Nephron (organoid): Measurements from ENCODE around the gene WDR64.

ENCODE experiments used
- H3K27ac Mint-ChIP-seq, 3 experiments: 2 replicates each; pipeline ENCODE4 v1.8.0; 2020; ENCODE audit warnings: mixed read lengths in 3 of 3, mild to moderate bottlenecking in 2 of 3, moderate library complexity in 1 of 3
- H3K27me3 Mint-ChIP-seq: 2 replicates; pipeline ENCODE4 v1.8.0; 2021; ENCODE audit warnings: low read depth, mild to moderate bottlenecking, moderate library complexity, mixed read lengths
- H3K36me3 Mint-ChIP-seq: 2 replicates; pipeline ENCODE4 v1.8.0; 2020; ENCODE audit warnings: low read depth, mixed read lengths
- H3K4me1 Mint-ChIP-seq: 2 replicates; pipeline ENCODE4 v1.8.0; 2020; ENCODE audit warnings: mixed read lengths
- H3K4me3 Mint-ChIP-seq, 3 experiments: 2 replicates each; pipeline ENCODE4 v1.8.0; 2020; ENCODE audit warnings: mild to moderate bottlenecking in 3 of 3, mixed read lengths in 3 of 3, moderate library complexity in 2 of 3
- H3K9me3 Mint-ChIP-seq: 2 replicates; pipeline ENCODE4 v1.8.0; 2020; ENCODE audit warnings: mixed read lengths
- CTCF ChIP-seq, 3 experiments: fragments of 200-600 bp; sonication (generic); IDR thresholded peaks; one replicate each; pipeline ENCODE4 v1.5.0; 2021; ENCODE audit warnings: antibody characterized with exemption in 3 of 3; ENCODE audit not compliant: unreplicated experiment in 3 of 3

Gene WDR64

GRCh38 chr1:241810769-241811405 lies 158.8 kb downstream of the WDR64 start:
- H3K27ac Mint-ChIP-seq = no peak overlapping the region
- no peaks in the 10 kb centered on the region for H3K27me3 Mint-ChIP-seq
- no peaks in the 10 kb centered on the region for H3K36me3 Mint-ChIP-seq
- no peaks in the 10 kb centered on the region for H3K9me3 Mint-ChIP-seq
- no peak overlapping the region for H3K4me3 Mint-ChIP-seq
- no peak for TF ChIP-seq CTCF (IDR thresholded peaks at IDR 0.05; ENCODE audit: unreplicated experiment in 3 of 3)
- peaks cover 4% of the 10 kb centered on the region for H3K4me1 Mint-ChIP-seq

- Mint-ChIP-seq H3K36me3 (no peaks in the 10 kb centered on the region), H3K27me3 (no peaks in the 10 kb centered on the region), H3K4me3 (no peak overlapping the region), H3K4me1 (peaks cover 4% of the 10 kb centered on the region), H3K27ac (no peak overlapping the region), H3K9me3 (no peaks in the 10 kb centered on the region)
- no peak for TF ChIP-seq CTCF (IDR thresholded peaks at IDR 0.05; ENCODE audit: unreplicated experiment in 3 of 3)
These were observed 161.8 kb downstream of the WDR64 start for GRCh38 chr1:241813768-241814320.

- no peaks in the 10 kb centered on the region for H3K9me3 Mint-ChIP-seq
- no peak for TF ChIP-seq CTCF (IDR thresholded peaks at IDR 0.05; ENCODE audit: unreplicated experiment in 3 of 3)
- no peaks in the 10 kb centered on the region for H3K4me1 Mint-ChIP-seq
- H3K4me3 Mint-ChIP-seq = no peak overlapping the region
- H3K36me3 Mint-ChIP-seq = no peaks in the 10 kb centered on the region
- no peak overlapping the region for H3K27ac Mint-ChIP-seq
- H3K27me3 Mint-ChIP-seq = no peaks in the 10 kb centered on the region
These were observed 163.9 kb downstream of the WDR64 start for GRCh38 chr1:241816008-241816407.

GRCh38 chr1:241817331-241817792 lies 165.3 kb downstream of the WDR64 start:
- Mint-ChIP-seq H3K27ac (no peak overlapping the region), H3K9me3 (no peaks in the 10 kb centered on the region), H3K36me3 (no peaks in the 10 kb centered on the region), H3K27me3 (no peaks in the 10 kb centered on the region), H3K4me3 (no peak overlapping the region), H3K4me1 (no peaks in the 10 kb centered on the region)
- TF ChIP-seq CTCF (IDR thresholded peaks at IDR 0.05; ENCODE audit: unreplicated experiment in 3 of 3) = no peak

- no peaks in the 10 kb centered on the region for H3K9me3 Mint-ChIP-seq
- TF ChIP-seq CTCF (IDR thresholded peaks at IDR 0.05; ENCODE audit: unreplicated experiment in 3 of 3) = no peak
- H3K27me3 Mint-ChIP-seq = no peaks in the 10 kb centered on the region
- no peaks in the 10 kb centered on the region for H3K36me3 Mint-ChIP-seq
- no peak overlapping the region for H3K27ac Mint-ChIP-seq
- no peaks in the 10 kb centered on the region for H3K4me1 Mint-ChIP-seq
- H3K4me3 Mint-ChIP-seq = no peak overlapping the region
These were observed 166.0 kb downstream of the WDR64 start for GRCh38 chr1:241817956-241818612.
